HCT116 (cell line): ENCODE data around the gene PTS. TPM values are rescaled to one million over a fixed set of nuclear protein-coding genes. Genes with fewer than 3 reads are reported as not detected.

Experiments
- ATAC-seq: fragments of 200-7000 bp; cut with Tn5 transposase; 2 replicates; pipeline ENCODE4 v1.9.1; 2020; ENCODE audit warnings: mild to moderate bottlenecking, moderate library complexity
- BruUV-seq: library from RNA; stranded (reverse); fragments of 400-500 nt; replicated peaks from 2 replicates; lab custom pipeline; 2021; lab: Mats Ljungman, UMichigan
- CTCF ChIA-PET: fragments of 300-600 bp; sonication (Branson Sonifier 250); formaldehyde crosslinking; loops from one replicate; lab custom pipeline; 2021; ENCODE audit warnings: antibody characterized with exemption; lab: Charles Lee
- POLR2A ChIA-PET: fragments of 300-600, 350-600 bp; sonication (Branson Sonifier 250); formaldehyde crosslinking; loops from one replicate; lab custom pipeline; 2021; ENCODE audit warnings: antibody characterized with exemption; lab: Charles Lee
- RAD21 ChIA-PET, 2 experiments: fragments of 300-600 bp; sonication (Branson Sonifier 250); formaldehyde crosslinking; loops; one replicate each; lab custom pipeline; 2023; ENCODE audit warnings: low total read pairs in 2 of 2; ENCODE audit not compliant: uncharacterized antibody in 2 of 2, unreplicated experiment in 2 of 2, low non-redundant PET in 1 of 2; lab: Charles Lee
- DNase-seq: peaks from one replicate; pipeline ENCODE4 v3.0.0-alpha.2; 2010; ENCODE audit warnings: low read depth, low spot score
- H2AFZ ChIP-seq: fragments of 200-600 bp; shearing (Covaris generic), sonication (generic); 2 replicates; pipeline ENCODE4 v1.6.1; 2017; ENCODE audit warnings: low read depth, mixed run types, mixed read lengths, antibody characterized with exemption, low read length; ENCODE audit not compliant: poor library complexity, severe bottlenecking
- H3K27ac ChIP-seq: 2 replicates; pipeline ENCODE4 v1.5.1; 2012; ENCODE audit warnings: low read depth, low read length
- H3K27me3 ChIP-seq: fragments of 200-600 bp; sonication (generic); 2 replicates; pipeline ENCODE4 v1.6.1; 2016; ENCODE audit warnings: mixed run types, low read length, mixed read lengths; ENCODE audit not compliant: insufficient read depth
- H3K36me3 ChIP-seq, 2 experiments: fragments of 200-500 bp in 1 of 2; fragments of 200-600 bp in 1 of 2; sonication (Bioruptor generic) in 1 of 2; sonication (generic) in 1 of 2; 2 replicates each; pipeline versions ENCODE4 v1.5.1 to v1.6.1; 2014 to 2016; ENCODE audit warnings: low read length in 2 of 2, inconsistent platforms in 1 of 2, mixed read lengths in 1 of 2, mixed run types in 1 of 2; ENCODE audit not compliant: insufficient read depth in 2 of 2, control insufficient read depth in 1 of 2
- H3K4me1 ChIP-seq, 2 experiments: fragments of 200-600 bp in 1 of 2; sonication (generic) in 1 of 2; 2 replicates each; pipeline versions ENCODE4 v1.5.1 to v1.6.1; 2012 to 2017; ENCODE audit warnings: low read length in 2 of 2, inconsistent platforms in 1 of 2, mild to moderate bottlenecking in 1 of 2, mixed read lengths in 1 of 2, mixed run types in 1 of 2, moderate library complexity in 1 of 2; ENCODE audit not compliant: insufficient read depth in 2 of 2, control insufficient read depth in 1 of 2
- H3K4me2 ChIP-seq: fragments of 200-600 bp; sonication (generic); 2 replicates; pipeline ENCODE4 v1.6.1; 2017; ENCODE audit warnings: mixed run types, low read length, mixed read lengths
- H3K4me3 ChIP-seq, 2 experiments: fragments of 200-600 bp in 1 of 2; sonication (generic) in 1 of 2; replicated peaks in 1 of 2; 2 replicates each; pipeline ENCODE4 v1.5.1; 2011 to 2016; ENCODE audit warnings: low read length in 2 of 2, control low read depth in 1 of 2, low read depth in 1 of 2, mild to moderate bottlenecking in 1 of 2, mixed read lengths in 1 of 2, mixed run types in 1 of 2
- H3K79me2 ChIP-seq: fragments of 200-600 bp; sonication (generic); 2 replicates; pipeline ENCODE4 v1.6.1; 2017; ENCODE audit warnings: mild to moderate bottlenecking, mixed run types, low read length, moderate library complexity, mixed read lengths; ENCODE audit not compliant: insufficient read depth
- H3K9ac ChIP-seq: fragments of 200-600 bp; sonication (generic); 2 replicates; pipeline ENCODE4 v1.6.1; 2016; ENCODE audit warnings: low read length, mixed read lengths
- H3K9me2 ChIP-seq: fragments of 200-600 bp; sonication (generic), shearing (Covaris generic); 2 replicates; pipeline ENCODE4 v1.6.1; 2017; ENCODE audit warnings: mixed run types, mild to moderate bottlenecking, moderate library complexity; ENCODE audit not compliant: insufficient read depth
- H3K9me3 ChIP-seq, 2 experiments: fragments of 200-500 bp in 1 of 2; fragments of 200-600 bp in 1 of 2; sonication (Bioruptor generic) in 1 of 2; sonication (generic) in 1 of 2; 2 replicates each; pipeline ENCODE4 v1.6.1; 2014 to 2017; ENCODE audit warnings: low read length in 2 of 2, mixed read lengths in 2 of 2, inconsistent platforms in 1 of 2, low read depth in 1 of 2, mild to moderate bottlenecking in 1 of 2, mixed run types in 1 of 2, moderate library complexity in 1 of 2; ENCODE audit not compliant: control insufficient read depth in 1 of 2, insufficient read depth in 1 of 2
- H4K20me1 ChIP-seq: fragments of 200-600 bp; sonication (generic), shearing (Covaris generic); 2 replicates; pipeline ENCODE4 v1.6.1; 2017; ENCODE audit warnings: mixed run types, mild to moderate bottlenecking, moderate library complexity; ENCODE audit not compliant: insufficient read depth
- ATF3 ChIP-seq: IDR thresholded peaks from 2 replicates; pipeline ENCODE4 v1.6.1; 2012
- CBX3 ChIP-seq: IDR thresholded peaks from 2 replicates; pipeline ENCODE4 v1.6.1; 2012; ENCODE audit warnings: low read depth
- CEBPB ChIP-seq: IDR thresholded peaks from 2 replicates; pipeline ENCODE4 v1.6.1; 2012; ENCODE audit warnings: low read depth
- CTCF ChIP-seq, 3 experiments: fragments of 200-600 bp in 1 of 3; sonication (generic) in 1 of 3; IDR thresholded peaks in 2 of 3; conservative IDR thresholded peaks in 1 of 3; 2 replicates each; pipeline ENCODE4 v1.5.1; 2012 to 2017; ENCODE audit warnings: low read depth in 2 of 3, low read length in 2 of 3, antibody characterized with exemption in 1 of 3, borderline replicate concordance in 1 of 3, control low read depth in 1 of 3, mild to moderate bottlenecking in 1 of 3, mixed read lengths in 1 of 3, mixed run types in 1 of 3, moderate library complexity in 1 of 3; ENCODE audit not compliant: insufficient read depth in 1 of 3
- ELF1 ChIP-seq: IDR thresholded peaks from 2 replicates; pipeline ENCODE4 v1.6.1; 2012; ENCODE audit warnings: low read depth, borderline replicate concordance
- EZH2 ChIP-seq: fragments of 200-600 bp; sonication (generic); IDR thresholded peaks from 2 replicates; pipeline ENCODE4 v1.6.1; 2017; ENCODE audit warnings: antibody characterized with exemption, mixed run types
- FOSL1 ChIP-seq: IDR thresholded peaks from 2 replicates; pipeline ENCODE4 v1.6.1; 2012; ENCODE audit warnings: low read depth
- MAX ChIP-seq: IDR thresholded peaks from 2 replicates; pipeline ENCODE4 v1.6.1; 2012
- POLR2AphosphoS5 ChIP-seq: IDR thresholded peaks from 2 replicates; pipeline ENCODE4 v1.6.1; 2011; ENCODE audit warnings: mild to moderate bottlenecking, low read depth, low read length, moderate library complexity
- SIN3A ChIP-seq: IDR thresholded peaks from 2 replicates; pipeline ENCODE4 v1.6.1; 2012; ENCODE audit warnings: low read depth
- SP1 ChIP-seq: IDR thresholded peaks from 2 replicates; pipeline ENCODE4 v1.6.1; 2012; ENCODE audit warnings: low read depth
- SRF ChIP-seq: IDR thresholded peaks from 2 replicates; pipeline ENCODE4 v1.6.1; 2012; ENCODE audit warnings: low read depth
- YY1 ChIP-seq: IDR thresholded peaks from 2 replicates; pipeline ENCODE4 v1.6.1; 2011; ENCODE audit warnings: low read length, low read depth, moderate library complexity, mild to moderate bottlenecking; ENCODE audit not compliant: insufficient replicate concordance; ENCODE audit errors: extremely low read depth
- ZBTB33 ChIP-seq: IDR thresholded peaks from 2 replicates; pipeline ENCODE4 v1.6.1; 2011; ENCODE audit warnings: mild to moderate bottlenecking, low read length, moderate library complexity; ENCODE audit not compliant: insufficient replicate concordance; ENCODE audit errors: extremely low read depth
- intact Hi-C: fragments of 100-400 bp; cut with micrococcal nuclease; formaldehyde crosslinking; loops from 2 replicates; pipeline ENCODE4 v1.10.0; 2022
- total RNA-seq: library from RNA; stranded (reverse); gene quantifications from one replicate; pipeline ENCODE4 v1.2.1, GENCODE V29; 2021; ENCODE audit not compliant: unreplicated experiment

Gene PTS
- total RNA-seq, 1 experiment from 2014 or later, result 45.7 TPM

GRCh38 chr11:112229746-112230433, 3.7 kb downstream of the PTS start:
- H3K4me1 ChIP-seq, result peaks cover 4 to 9% of the 10 kb centered on the region in 2 experiments
- POLR2A ChIA-PET, result no interaction called here

More at GRCh38 chr11:112229746-112230433, 3.7 kb downstream of the PTS start:
- intact Hi-C loops, result no loop called here
- Histone ChIP-seq H3K9ac (no peak overlapping the region), H3K9me3 (no peaks in the 10 kb centered on the region), H3K4me3 (no peak overlapping the region), H3K79me2 (peaks cover 55% of the 10 kb centered on the region), H4K20me1 (no peaks in the 10 kb centered on the region), H3K4me2 (no peak overlapping the region), H3K36me3 (peaks cover 0 to 6% of the 10 kb centered on the region in 2 experiments; a peak in 2 of 4 replicates), H3K27me3 (no peaks in the 10 kb centered on the region), H3K27ac (no peak overlapping the region), H3K9me2 (no peaks in the 10 kb centered on the region), H2AFZ (no peak overlapping the region)
- ChIA-PET CTCF (no interaction called here), RAD21 (no interaction called here)
- TF ChIP-seq SIN3A (no peak), SP1 (no peak), YY1 (no peak), CTCF (IDR thresholded peaks at IDR 0.05 in 2 of 3, conservative IDR thresholded peaks at IDR 0.05 in 1 of 3; ENCODE audit: borderline replicate concordance in 1 of 3, insufficient read depth in 1 of 3, low read depth in 2 of 3, low read length in 2 of 3) (no peak), FOSL1 (no peak), EZH2 (no peak), POLR2AphosphoS5 (no peak), ATF3 (no peak), CBX3 (no peak), ZBTB33 (no peak), ELF1 (no peak), CEBPB (no peak), SRF (no peak), MAX (no peak)
- BruUV-seq, result no TSS peak
- no peak for DNase-seq
- ATAC-seq, result no peak
